H9 (cell line): ENCODE data around the gene PAAF1. TPM values are rescaled to one million over a fixed set of nuclear protein-coding genes. Genes with fewer than 3 reads are reported as not detected.

ENCODE experiments used
- DNase-seq: peaks from one replicate; pipeline ENCODE4 v3.0.0-alpha.2; 2017
- H2AFZ ChIP-seq: one replicate; pipeline ENCODE4 v1.6.1; 2013; ENCODE audit warnings: mild to moderate bottlenecking, low read length, control low read depth, moderate library complexity
- H2AK5ac ChIP-seq: 2 replicates; pipeline ENCODE4 v1.6.1; 2013; ENCODE audit warnings: low read length, control low read depth, mixed read lengths; ENCODE audit not compliant: insufficient read length
- H2BK120ac ChIP-seq: one replicate; pipeline ENCODE4 v1.6.1; 2013; ENCODE audit warnings: low read depth, mild to moderate bottlenecking, low read length, control low read depth, inconsistent platforms; ENCODE audit not compliant: poor library complexity, severe bottlenecking
- H2BK12ac ChIP-seq: 2 replicates; pipeline ENCODE4 v1.6.1; 2013; ENCODE audit warnings: low read length, control low read depth, mixed read lengths, low read depth; ENCODE audit not compliant: insufficient read length
- H2BK15ac ChIP-seq: 2 replicates; pipeline ENCODE4 v1.6.1; 2013; ENCODE audit warnings: low read depth, low read length, control low read depth
- H2BK20ac ChIP-seq: one replicate; pipeline ENCODE4 v1.6.1; 2013; ENCODE audit warnings: low read depth, mild to moderate bottlenecking, low read length, control low read depth, inconsistent platforms; ENCODE audit not compliant: poor library complexity, severe bottlenecking
- H2BK5ac ChIP-seq: 2 replicates; pipeline ENCODE4 v1.6.1; 2013; ENCODE audit warnings: low read length, control low read depth, mixed read lengths; ENCODE audit not compliant: insufficient read length
- H3K14ac ChIP-seq: 2 replicates; pipeline ENCODE4 v1.6.1; 2013; ENCODE audit warnings: low read length, control low read depth; ENCODE audit not compliant: insufficient read depth
- H3K18ac ChIP-seq: 2 replicates; pipeline ENCODE4 v1.6.1; 2013; ENCODE audit warnings: low read depth, mild to moderate bottlenecking, mixed read lengths, low read length, control low read depth; ENCODE audit not compliant: insufficient read length
- H3K23ac ChIP-seq: 2 replicates; pipeline ENCODE4 v1.6.1; 2013; ENCODE audit warnings: low read length, control low read depth, mixed read lengths, low read depth; ENCODE audit not compliant: insufficient read length
- H3K23me2 ChIP-seq: 2 replicates; pipeline ENCODE4 v1.6.1; 2013; ENCODE audit warnings: low read depth, mild to moderate bottlenecking, mixed read lengths, low read length, control low read depth; ENCODE audit not compliant: insufficient read length, poor library complexity, severe bottlenecking
- H3K27ac ChIP-seq: 2 replicates; pipeline ENCODE4 v1.5.1; 2013; ENCODE audit warnings: low read length, control low read depth, mixed read lengths, low read depth; ENCODE audit not compliant: insufficient read length
- H3K27me3 ChIP-seq: 2 replicates; pipeline ENCODE4 v1.6.1; 2013; ENCODE audit warnings: low read length, control low read depth, inconsistent platforms; ENCODE audit not compliant: insufficient read depth
- H3K4ac ChIP-seq: 2 replicates; pipeline ENCODE4 v1.6.1; 2013; ENCODE audit warnings: low read depth, mild to moderate bottlenecking, control low read depth, inconsistent platforms, low read length, moderate library complexity
- H3K4me1 ChIP-seq: 2 replicates; pipeline ENCODE4 v1.6.1; 2013; ENCODE audit warnings: low read length, control low read depth, inconsistent platforms; ENCODE audit not compliant: insufficient read depth
- H3K4me2 ChIP-seq: 2 replicates; pipeline ENCODE4 v1.6.1; 2013; ENCODE audit warnings: low read length, control low read depth, mixed read lengths; ENCODE audit not compliant: insufficient read length, insufficient read depth
- H3K56ac ChIP-seq: 2 replicates; pipeline ENCODE4 v1.6.1; 2013; ENCODE audit warnings: low read depth, mild to moderate bottlenecking, mixed read lengths, low read length, control low read depth; ENCODE audit not compliant: insufficient read length
- H3K79me1 ChIP-seq: 2 replicates; pipeline ENCODE4 v1.6.1; 2013; ENCODE audit warnings: low read depth, mild to moderate bottlenecking, moderate library complexity, low read length, control low read depth, inconsistent platforms; ENCODE audit not compliant: insufficient read depth, poor library complexity, severe bottlenecking
- H3K79me2 ChIP-seq: 2 replicates; pipeline ENCODE4 v1.6.1; 2013; ENCODE audit warnings: low read length, control low read depth, inconsistent platforms; ENCODE audit not compliant: insufficient read depth
- H3K9ac ChIP-seq: 2 replicates; pipeline ENCODE4 v1.6.1; 2013; ENCODE audit warnings: low read length, control low read depth, mixed read lengths; ENCODE audit not compliant: insufficient read length; ENCODE audit errors: extremely low read depth
- H3K9me3 ChIP-seq: one replicate; pipeline ENCODE4 v1.6.1; 2013; ENCODE audit warnings: low read depth, low read length, inconsistent platforms; ENCODE audit not compliant: control insufficient read depth
- H3T11ph ChIP-seq: one replicate; pipeline ENCODE4 v1.6.1; 2013; ENCODE audit warnings: mild to moderate bottlenecking, low read length, control low read depth, inconsistent platforms
- H4K20me1 ChIP-seq: one replicate; pipeline ENCODE4 v1.6.1; 2013; ENCODE audit not compliant: control insufficient read depth, insufficient read length, insufficient read depth
- H4K5ac ChIP-seq: 2 replicates; pipeline ENCODE4 v1.6.1; 2013; ENCODE audit warnings: low read depth, mild to moderate bottlenecking, mixed read lengths, low read length, control low read depth; ENCODE audit not compliant: insufficient read length
- H4K8ac ChIP-seq: replicated peaks from 2 replicates; pipeline ENCODE4 v1.6.1; 2013; ENCODE audit warnings: low read length, control low read depth, mixed read lengths, low read depth; ENCODE audit not compliant: insufficient read length
- H4K91ac ChIP-seq: 2 replicates; pipeline ENCODE4 v1.6.1; 2013; ENCODE audit warnings: low read depth, mild to moderate bottlenecking, moderate library complexity, mixed read lengths, low read length, control low read depth; ENCODE audit not compliant: insufficient read length
- H3K27ac Mint-ChIP-seq, 3 experiments: 2 replicates in 2 of 3; 3 replicates in 1 of 3; pipeline ENCODE4 v1.8.0; 2020 to 2021; ENCODE audit warnings: mixed read lengths in 3 of 3, mild to moderate bottlenecking in 1 of 3, moderate library complexity in 1 of 3
- H3K27me3 Mint-ChIP-seq: 2 replicates; pipeline ENCODE4 v1.8.0; 2021; ENCODE audit warnings: low read depth, mild to moderate bottlenecking, moderate library complexity, mixed read lengths
- H3K36me3 Mint-ChIP-seq, 3 experiments: 2 replicates in 2 of 3; 3 replicates in 1 of 3; pipeline ENCODE4 v1.8.0; 2020 to 2021; ENCODE audit warnings: low read depth in 3 of 3, mixed read lengths in 3 of 3; ENCODE audit not compliant: insufficient read depth in 1 of 3
- H3K4me1 Mint-ChIP-seq, 2 experiments: 2 replicates each; pipeline ENCODE4 v1.8.0; 2020; ENCODE audit warnings: mixed read lengths in 2 of 2
- H3K4me3 Mint-ChIP-seq, 2 experiments: 2 replicates in 1 of 2; 3 replicates in 1 of 2; pipeline ENCODE4 v1.8.0; 2020 to 2021; ENCODE audit warnings: mild to moderate bottlenecking in 2 of 2, mixed read lengths in 2 of 2, moderate library complexity in 1 of 2
- H3K9me3 Mint-ChIP-seq, 2 experiments: 2 replicates in 1 of 2; 3 replicates in 1 of 2; pipeline ENCODE4 v1.8.0; 2020; ENCODE audit warnings: mild to moderate bottlenecking in 2 of 2, mixed read lengths in 2 of 2, moderate library complexity in 1 of 2
- CTCF ChIP-seq: fragments of 200-600 bp; sonication (generic); conservative IDR thresholded peaks from 3 replicates; pipeline ENCODE4 v1.8.0; 2021; ENCODE audit warnings: antibody characterized with exemption, mild to moderate bottlenecking
- WGBS: extraction: QIAGEN DNeasy Blood & Tissue Kit; methylation state at CpG from one replicate; pipeline ENCODE4 v1.1.7; 2013; ENCODE audit warnings: missing lambda C conversion rate, low lambda C conversion rate, mixed read lengths; ENCODE audit not compliant: insufficient read length; ENCODE audit errors: extremely low coverage; 5-methylcytosine and 5-hydroxymethylcytosine counted together
- total RNA-seq: library from RNA; stranded (reverse); gene quantifications from 2 replicates; pipeline ENCODE4 v1.2.1, GENCODE V29; 2021

Gene PAAF1
- total RNA-seq, 1 experiment from 2014 or later = 24.3 TPM

- Histone ChIP-seq H3K14ac (no peak overlapping the region), H3K4me1 (no peaks in the 10 kb centered on the region), H3K9ac (no peak overlapping the region), H2AK5ac (no peak overlapping the region), H3K23me2 (no peaks in the 10 kb centered on the region), H2BK15ac (no peak overlapping the region), H2BK20ac (no peak overlapping the region), H3K9me3 (no peaks in the 10 kb centered on the region), H4K5ac (no peak overlapping the region), H2BK12ac (no peak overlapping the region), H3T11ph (no peak overlapping the region), H4K91ac (no peak overlapping the region), H2AFZ (no peak overlapping the region), H4K20me1 (no peaks in the 10 kb centered on the region), H3K23ac (no peak overlapping the region), H3K4ac (no peak overlapping the region), H3K27ac (no peak overlapping the region), H3K79me2 (no peaks in the 10 kb centered on the region), H3K27me3 (no peaks in the 10 kb centered on the region), H3K56ac (no peak overlapping the region), H2BK120ac (no peak overlapping the region), H2BK5ac (no peak overlapping the region), H3K18ac (no peak overlapping the region), H3K4me2 (no peak overlapping the region), H4K8ac (no peak overlapping the region), H3K79me1 (no peaks in the 10 kb centered on the region)
- Mint-ChIP-seq H3K27ac (no peak overlapping the region; a peak in 1 of 7 replicates), H3K4me1 (peaks cover 6 to 14% of the 10 kb centered on the region in 2 experiments), H3K9me3 (peaks cover 0 to 2% of the 10 kb centered on the region in 2 experiments; a peak in 1 of 5 replicates), H3K27me3 (peaks cover 4% of the 10 kb centered on the region; the same call in 1 of the 2 replicates), H3K4me3 (no peak overlapping the region), H3K36me3 (no peaks in the 10 kb centered on the region)
- DNase-seq = no peak
- no peak for TF ChIP-seq CTCF
- no CpG with 5 or more reads among the region's 7 CpGs for WGBS
Observed at GRCh38 chr11:73962101-73962705, 85.4 kb downstream of the PAAF1 start.
